HG03060 (cell line): Measurements from ENCODE around the gene HSP90AB1.

ENCODE experiments used
- ATAC-seq: cut with Tn5 transposase; IDR thresholded peaks from one replicate; pipeline ENCODE4 v1.9.1; 2021; ENCODE audit warnings: low read depth, moderate number of reproducible peaks; ENCODE audit not compliant: unreplicated experiment

HSP90AB1 gene

GRCh38 chr6:44234101-44235025 lies 12.5 kb upstream of the HSP90AB1 start:
- ATAC-seq = no peak

GRCh38 chr6:44235269-44235668 lies 11.6 kb upstream of the HSP90AB1 start:
- ATAC-seq = no peak

DNA sequence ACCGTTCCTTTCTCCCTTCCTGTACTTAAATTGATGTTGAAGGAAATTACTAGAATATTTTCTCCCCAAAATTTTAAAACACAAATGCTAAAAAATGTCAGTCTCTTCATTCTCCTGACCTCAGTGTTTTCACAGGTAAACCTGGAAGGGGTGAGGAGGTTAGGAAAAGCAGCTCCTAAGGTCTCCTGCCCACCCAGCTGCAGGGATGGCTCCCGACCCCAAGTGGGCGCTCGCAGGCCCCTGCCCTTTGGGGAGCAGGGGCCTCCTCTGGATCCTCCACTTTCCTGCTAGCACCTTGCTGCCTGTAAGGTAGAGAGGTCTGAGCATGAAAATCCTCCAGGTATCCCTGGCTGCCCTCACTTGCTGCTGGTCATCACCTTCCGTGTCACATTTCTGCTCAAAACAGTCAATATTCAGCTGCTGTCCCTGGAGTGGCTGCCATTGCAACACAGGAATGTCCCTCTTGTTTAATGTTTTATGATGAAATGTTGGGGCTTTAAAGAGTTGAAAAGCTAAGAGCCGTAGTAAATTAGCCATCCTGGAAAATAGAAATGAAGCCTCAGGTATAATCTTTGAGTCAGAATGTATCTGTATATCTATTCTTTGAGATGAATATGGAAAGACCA lies 10.9 kb upstream of the HSP90AB1 start:
- no peak for ATAC-seq

GRCh38 chr6:44237021-44237812 lies 9.7 kb upstream of the HSP90AB1 start:
- ATAC-seq = peak; percentile 44

GRCh38 chr6:44237813-44238433 lies 9.0 kb upstream of the HSP90AB1 start:
- peak; percentile 39 for ATAC-seq

- ATAC-seq = no peak
These were observed 8.1 kb upstream of the HSP90AB1 start for GRCh38 chr6:44238687-44239350.

- no peak for ATAC-seq
These were observed 3.6 kb upstream of the HSP90AB1 start for GRCh38 chr6:44243345-44243744.

DNA sequence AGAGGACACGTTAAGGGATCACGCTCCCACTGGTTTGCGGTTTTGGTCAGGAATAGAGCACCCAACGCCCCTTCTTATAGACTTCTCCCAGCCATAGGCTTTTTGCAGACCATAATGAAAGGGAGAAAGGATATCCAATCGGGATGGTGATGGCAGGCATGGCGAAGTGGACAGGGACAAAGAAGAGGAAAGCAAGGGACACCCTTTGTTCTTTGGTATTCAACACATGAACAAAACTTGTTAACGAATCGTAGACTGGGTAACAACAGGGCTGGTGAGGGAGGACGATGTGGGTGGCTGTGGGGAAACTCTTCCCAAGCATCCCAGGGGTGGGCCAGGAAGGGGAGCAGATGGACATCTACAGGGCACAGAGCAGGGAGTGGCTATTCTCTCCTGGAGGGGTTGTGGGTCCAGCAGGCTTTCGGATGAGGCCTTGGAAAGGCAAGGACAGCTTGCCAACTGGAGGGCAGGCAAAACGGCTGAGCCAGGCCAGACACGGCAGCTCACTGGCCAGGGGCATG lies 1.4 kb upstream of the HSP90AB1 start:
- no peak for ATAC-seq

DNA sequence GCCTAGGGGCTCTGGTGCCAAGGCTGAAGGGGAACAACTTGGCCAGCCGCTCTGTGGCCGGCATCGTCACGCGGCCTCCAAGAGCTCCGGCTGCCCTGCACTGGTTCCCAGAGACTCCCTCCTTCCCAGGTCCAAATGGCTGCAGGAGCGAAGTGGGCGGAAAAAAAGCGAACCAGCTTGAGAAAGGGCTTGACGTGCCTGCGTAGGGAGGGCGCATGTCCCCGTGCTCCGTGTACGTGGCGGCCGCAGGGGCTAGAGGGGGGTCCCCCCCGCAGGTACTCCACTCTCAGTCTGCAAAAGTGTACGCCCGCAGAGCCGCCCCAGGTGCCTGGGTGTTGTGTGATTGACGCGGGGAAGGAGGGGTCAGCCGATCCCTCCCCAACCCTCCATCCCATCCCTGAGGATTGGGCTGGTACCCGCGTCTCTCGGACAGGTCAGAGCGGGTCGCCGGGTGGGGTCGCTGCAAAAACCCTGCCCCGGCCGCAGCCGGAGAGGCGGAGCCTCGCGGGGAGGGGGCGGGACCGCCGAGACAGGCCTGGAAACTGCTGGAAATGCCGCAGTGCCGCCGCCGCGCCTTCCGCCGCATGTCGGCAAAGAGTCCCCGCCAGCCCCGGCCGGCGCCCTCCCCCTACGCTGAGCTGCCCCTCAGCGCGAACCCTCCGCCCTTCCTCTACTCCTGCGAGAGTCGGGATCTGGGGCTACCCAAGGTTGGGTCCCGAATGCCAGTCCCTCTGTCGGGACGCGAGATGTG lies 814 bp upstream of the HSP90AB1 start:
- ATAC-seq = peak; percentile 30

DNA sequence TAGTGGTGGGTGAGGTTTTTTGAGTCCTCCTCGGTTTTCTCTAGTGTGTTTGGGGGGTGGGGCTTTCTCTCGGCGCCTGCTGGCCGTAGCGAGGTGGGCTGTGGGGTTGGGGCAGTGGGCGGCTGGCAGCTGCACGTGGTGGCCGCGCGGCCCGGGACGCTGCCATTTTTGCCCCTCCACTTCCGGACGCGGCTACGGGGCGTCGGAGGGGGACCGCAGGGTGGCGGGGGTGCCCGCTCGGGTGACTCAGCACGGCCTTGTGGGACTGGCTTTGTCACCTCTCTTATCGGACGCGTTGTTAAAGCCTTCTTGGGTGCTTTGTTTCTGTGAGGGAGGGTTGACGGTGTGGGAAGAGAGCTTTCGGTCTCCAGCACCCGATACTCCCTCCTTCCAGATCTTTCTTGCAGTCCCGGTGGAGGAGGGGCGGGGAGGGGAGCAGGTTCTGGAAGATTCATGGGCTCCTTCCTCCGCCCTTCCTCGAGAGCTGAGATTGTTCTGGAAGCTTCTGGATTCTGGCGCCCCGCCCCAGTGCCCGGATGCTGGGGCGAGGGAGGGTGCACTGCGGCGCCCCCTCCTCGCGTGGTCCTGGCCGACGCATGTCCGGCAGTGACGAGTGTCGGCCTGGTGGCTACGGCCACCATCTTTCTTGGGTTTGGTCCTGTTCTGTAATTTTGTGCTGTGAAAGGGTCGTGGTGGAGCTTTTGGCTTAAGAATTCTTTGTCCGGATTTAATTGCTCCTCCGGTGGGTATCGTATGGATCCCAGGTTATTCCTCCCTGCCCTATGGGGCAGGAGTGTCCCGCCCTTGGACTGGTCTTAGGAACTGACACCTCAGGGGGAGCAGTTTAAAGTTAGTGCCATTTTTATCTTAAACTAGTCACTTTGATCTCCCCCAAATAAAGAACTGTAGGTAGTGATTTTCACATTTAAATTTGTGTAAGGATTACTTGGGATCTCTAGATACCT lies 719 bp downstream of the HSP90AB1 start:
- no peak for ATAC-seq

DNA sequence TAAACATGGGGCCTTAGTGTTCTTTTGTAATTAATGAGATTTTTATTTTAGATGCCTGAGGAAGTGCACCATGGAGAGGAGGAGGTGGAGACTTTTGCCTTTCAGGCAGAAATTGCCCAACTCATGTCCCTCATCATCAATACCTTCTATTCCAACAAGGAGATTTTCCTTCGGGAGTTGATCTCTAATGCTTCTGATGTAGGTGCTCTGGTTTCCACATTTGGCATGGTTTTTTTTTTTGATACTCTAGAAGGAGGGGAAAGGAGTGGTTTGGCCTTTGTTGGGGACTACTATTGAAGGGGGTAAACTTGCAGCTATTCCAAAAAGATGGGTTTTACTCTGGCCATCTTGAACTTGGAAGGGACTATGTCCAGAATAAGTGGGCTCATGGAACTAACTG lies 1.7 kb downstream of the HSP90AB1 start:
- ATAC-seq = no peak

DNA sequence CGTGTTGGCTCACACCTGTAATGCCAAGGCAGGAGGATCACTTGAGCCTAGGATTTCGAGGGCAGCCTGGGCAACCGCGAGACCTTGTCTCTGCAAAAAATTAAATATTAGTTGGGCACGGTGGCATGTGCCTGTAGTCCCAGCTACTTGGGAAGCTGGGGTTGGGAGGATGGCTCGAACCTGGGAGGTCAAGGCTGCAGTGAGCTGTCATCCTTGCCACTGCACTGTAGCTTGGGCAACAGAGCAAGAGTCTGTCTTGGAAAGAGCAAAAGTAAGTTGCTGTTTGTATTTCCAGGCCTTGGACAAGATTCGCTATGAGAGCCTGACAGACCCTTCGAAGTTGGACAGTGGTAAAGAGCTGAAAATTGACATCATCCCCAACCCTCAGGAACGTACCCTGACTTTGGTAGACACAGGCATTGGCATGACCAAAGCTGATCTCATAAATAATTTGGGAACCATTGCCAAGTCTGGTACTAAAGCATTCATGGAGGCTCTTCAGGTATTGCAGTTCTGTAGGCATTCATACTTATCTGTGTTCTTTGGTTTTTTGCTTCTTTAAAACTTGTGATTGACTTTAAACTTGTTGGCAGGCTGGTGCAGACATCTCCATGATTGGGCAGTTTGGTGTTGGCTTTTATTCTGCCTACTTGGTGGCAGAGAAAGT lies 2.3 kb downstream of the HSP90AB1 start:
- no peak for ATAC-seq

DNA sequence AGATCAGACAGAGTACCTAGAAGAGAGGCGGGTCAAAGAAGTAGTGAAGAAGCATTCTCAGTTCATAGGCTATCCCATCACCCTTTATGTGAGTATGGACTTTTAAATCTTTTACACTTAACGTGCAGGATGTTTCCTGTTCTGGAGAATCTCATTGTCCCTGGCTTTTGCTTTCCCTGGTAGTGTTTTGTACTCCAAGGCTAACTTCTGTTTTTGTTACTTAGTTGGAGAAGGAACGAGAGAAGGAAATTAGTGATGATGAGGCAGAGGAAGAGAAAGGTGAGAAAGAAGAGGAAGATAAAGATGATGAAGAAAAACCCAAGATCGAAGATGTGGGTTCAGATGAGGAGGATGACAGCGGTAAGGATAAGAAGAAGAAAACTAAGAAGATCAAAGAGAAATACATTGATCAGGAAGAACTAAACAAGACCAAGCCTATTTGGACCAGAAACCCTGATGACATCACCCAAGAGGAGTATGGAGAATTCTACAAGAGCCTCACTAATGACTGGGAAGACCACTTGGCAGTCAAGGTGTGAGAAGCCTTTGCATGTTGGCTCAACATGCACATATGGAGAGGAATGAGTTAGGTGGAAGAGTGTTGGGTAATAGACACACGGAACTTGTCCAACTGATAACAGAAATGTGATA lies 3.3 kb downstream of the HSP90AB1 start:
- no peak for ATAC-seq

DNA sequence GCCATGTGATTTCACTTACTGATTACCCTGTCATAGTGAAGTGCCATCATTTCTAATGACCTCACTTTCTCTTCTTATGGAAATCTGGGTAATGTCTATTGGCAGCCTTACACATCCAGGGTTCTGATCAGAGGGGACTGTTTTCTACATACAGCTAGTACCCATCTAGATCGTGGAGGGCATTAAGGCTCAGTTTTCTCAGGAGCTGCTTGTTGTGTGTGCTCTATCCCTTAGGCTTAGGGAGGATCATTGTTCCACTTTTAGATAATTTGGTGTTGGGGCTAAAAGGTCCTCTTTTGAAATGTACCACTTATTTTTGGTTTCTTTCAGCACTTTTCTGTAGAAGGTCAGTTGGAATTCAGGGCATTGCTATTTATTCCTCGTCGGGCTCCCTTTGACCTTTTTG lies 3.8 kb downstream of the HSP90AB1 start:
- ATAC-seq = no peak

DNA sequence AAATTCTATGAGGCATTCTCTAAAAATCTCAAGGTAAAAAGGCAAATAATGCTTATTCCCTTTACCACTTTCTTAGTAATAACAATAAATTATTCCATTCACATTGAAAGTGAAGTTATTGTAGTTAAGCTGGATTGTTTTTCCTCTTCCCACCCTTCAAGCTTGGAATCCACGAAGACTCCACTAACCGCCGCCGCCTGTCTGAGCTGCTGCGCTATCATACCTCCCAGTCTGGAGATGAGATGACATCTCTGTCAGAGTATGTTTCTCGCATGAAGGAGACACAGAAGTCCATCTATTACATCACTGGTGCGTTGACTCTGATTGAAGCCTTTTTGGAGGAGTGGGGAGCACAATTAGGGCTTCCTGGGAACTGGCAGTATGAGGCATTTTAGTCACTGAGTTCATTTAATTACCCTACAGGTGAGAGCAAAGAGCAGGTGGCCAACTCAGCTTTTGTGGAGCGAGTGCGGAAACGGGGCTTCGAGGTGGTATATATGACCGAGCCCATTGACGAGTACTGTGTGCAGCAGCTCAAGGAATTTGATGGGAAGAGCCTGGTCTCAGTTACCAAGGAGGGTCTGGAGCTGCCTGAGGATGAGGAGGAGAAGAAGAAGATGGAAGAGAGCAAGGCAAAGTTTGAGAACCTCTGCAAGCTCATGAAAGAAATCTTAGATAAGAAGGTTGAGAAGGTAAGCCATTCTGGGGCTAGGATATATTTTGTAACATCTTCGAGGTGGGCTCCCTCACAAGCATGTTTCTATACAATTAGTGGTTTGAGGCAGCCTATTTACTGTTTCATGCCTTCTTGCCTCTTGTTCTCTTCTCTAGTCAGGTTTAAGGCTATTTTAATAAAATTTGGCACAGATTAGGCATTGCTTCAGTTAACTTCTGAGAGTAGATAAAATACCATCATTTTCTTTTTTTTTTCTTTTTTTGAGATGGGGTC lies 4.9 kb downstream of the HSP90AB1 start:
- ATAC-seq = no peak
